T1000 (cell line): ENCODE measurements around the gene MIDN.

Experiments used
- DNase-seq: peaks from one replicate; lab custom pipeline; 2025; ENCODE audit warnings: mixed read lengths; lab: John Stamatoyannopoulos, UW

Gene MIDN

GRCh38 chr19:1259206-1259875, 11.0 kb downstream of the MIDN start:
- DNase-seq = peak; percentile 69

- DNase-seq = peak; percentile 85
These were observed 11.7 kb downstream of the MIDN start for GRCh38 chr19:1259876-1260748.

GRCh38 chr19:1260749-1261537, 12.6 kb downstream of the MIDN start:
- peak; percentile 98 for DNase-seq

GRCh38 chr19:1261538-1261797, 13.1 kb downstream of the MIDN start:
- no peak for DNase-seq

- peak; percentile 70 for DNase-seq
These were observed 13.6 kb downstream of the MIDN start for GRCh38 chr19:1261798-1262622.

- no peak for DNase-seq
These were observed 14.3 kb downstream of the MIDN start for GRCh38 chr19:1262623-1263123.

GRCh38 chr19:1263188-1263587, 14.8 kb downstream of the MIDN start:
- DNase-seq = no peak

- peak; percentile 95 for DNase-seq
These were observed 16.6 kb downstream of the MIDN start for GRCh38 chr19:1264801-1265614.

GRCh38 chr19:1265615-1266128, 17.3 kb downstream of the MIDN start:
- DNase-seq = peak; percentile 97

GRCh38 chr19:1266129-1266915, 17.9 kb downstream of the MIDN start:
- peak; percentile 92 for DNase-seq

- DNase-seq = peak; percentile 84
These were observed 18.6 kb downstream of the MIDN start for GRCh38 chr19:1266916-1267476.

- DNase-seq = no peak
These were observed 19.3 kb downstream of the MIDN start for GRCh38 chr19:1267477-1268225.

GRCh38 chr19:1268226-1269064, 20.1 kb downstream of the MIDN start:
- DNase-seq = no peak

- peak; percentile 99 for DNase-seq
These were observed 20.7 kb downstream of the MIDN start, which contains the start of gene CIRBP for GRCh38 chr19:1269065-1269477. CIRBP (plus strand) TSS chr19:1269332; CDS start chr19:1270934, 1,602 bp downstream.

GRCh38 chr19:1269478-1270212, 21.3 kb downstream of the MIDN start:
- peak; percentile 90 for DNase-seq

- no peak for DNase-seq
These were observed 21.9 kb downstream of the MIDN start for GRCh38 chr19:1270213-1270853.
